Stimulated activated CD8-positive, alpha-beta memory T cell treated with anti-CD3 and anti-CD28 coated beads, Interleukin-4, amount 100 ng/mL, for 4 hours (primary cell): ENCODE results near the gene CXCL8.
"Not testable (repeated sequence)": the region's sequence is repeated elsewhere in the genome, so short reads cannot be mapped to it uniquely, and the experiment has no call there.

ENCODE experiments used
- DNase-seq, 2 donors: peaks; one replicate each; pipeline ENCODE4 v3.0.0-alpha.2; 2020; ENCODE audit warnings: low read depth in 2 of 2, low spot score in 1 of 2

CXCL8 gene

GRCh38 chr4:73740353-73740778 is at the start of gene CXCL8:
TSS of gene CXCL8 (plus strand) at chr4:73740569. CDS start at chr4:73740659, 90 bp downstream.
- DNase-seq: no peak

- DNase-seq: not testable (repeated sequence)
Measured at GRCh38 chr4:73691201-73691600, 49.2 kb upstream of the CXCL8 start.

GRCh38 chr4:73691759-73692158 is 48.6 kb upstream of the CXCL8 start:
- no peak for DNase-seq

GRCh38 chr4:73692254-73692653 is 48.1 kb upstream of the CXCL8 start:
- DNase-seq: no peak

- DNase-seq: no peak
Measured at GRCh38 chr4:73692701-73693100, 47.7 kb upstream of the CXCL8 start.

- DNase-seq: no peak
Measured at GRCh38 chr4:73693811-73694210, 46.6 kb upstream of the CXCL8 start.

GRCh38 chr4:73698217-73698616 is 42.2 kb upstream of the CXCL8 start:
- no peak for DNase-seq

GRCh38 chr4:73701116-73701515 is 39.3 kb upstream of the CXCL8 start:
- no peak for DNase-seq

- DNase-seq: no peak
Measured at GRCh38 chr4:73702796-73703287, 37.5 kb upstream of the CXCL8 start.

GRCh38 chr4:73703320-73703719 is 37.0 kb upstream of the CXCL8 start:
- DNase-seq: no peak

GRCh38 chr4:73704314-73705055 is 35.9 kb upstream of the CXCL8 start:
- DNase-seq: no peak

GRCh38 chr4:73705056-73705432 is 35.3 kb upstream of the CXCL8 start:
- no peak for DNase-seq

- DNase-seq: no peak
Measured at GRCh38 chr4:73705721-73706120, 34.6 kb upstream of the CXCL8 start.

- DNase-seq: no peak
Measured at GRCh38 chr4:73706811-73707210, 33.6 kb upstream of the CXCL8 start.

GRCh38 chr4:73707269-73707875 is 33.0 kb upstream of the CXCL8 start:
- no peak for DNase-seq

GRCh38 chr4:73707918-73708577 is 32.3 kb upstream of the CXCL8 start:
- no peak for DNase-seq

GRCh38 chr4:73709451-73710033 is 30.8 kb upstream of the CXCL8 start:
- no peak for DNase-seq

- no peak for DNase-seq
Measured at GRCh38 chr4:73710094-73710493, 30.3 kb upstream of the CXCL8 start.

GRCh38 chr4:73711989-73712388 is 28.4 kb upstream of the CXCL8 start:
- DNase-seq: no peak

- no peak for DNase-seq
Measured at GRCh38 chr4:73713650-73714049, 26.7 kb upstream of the CXCL8 start.

GRCh38 chr4:73714647-73715046 is 25.7 kb upstream of the CXCL8 start:
- DNase-seq: no peak

- no peak for DNase-seq
Measured at GRCh38 chr4:73715659-73716058, 24.7 kb upstream of the CXCL8 start.
